ENCODE results near the gene FAAP100.

FAAP100 gene

GRCh38 chr17:81577278-81578000 lies 25.3 kb upstream of the FAAP100 start:
- no peak for DNase-seq (ENCODE audit: low spot score)

- DNase-seq (ENCODE audit: low spot score), result peak; percentile 16
Observed at GRCh38 chr17:81576621-81577277, 24.6 kb upstream of the FAAP100 start.

GRCh38 chr17:81575836-81576235 lies 23.7 kb upstream of the FAAP100 start:
- DNase-seq (ENCODE audit: low spot score), result no peak

- no peak for DNase-seq (ENCODE audit: low spot score)
Observed at GRCh38 chr17:81574643-81574956, 22.4 kb upstream of the FAAP100 start.

GRCh38 chr17:81573794-81574642 lies 21.9 kb upstream of the FAAP100 start:
- no peak for DNase-seq (ENCODE audit: low spot score)

- DNase-seq (ENCODE audit: low spot score), result no peak
Observed at GRCh38 chr17:81572563-81573168, 20.5 kb upstream of the FAAP100 start.

GRCh38 chr17:81570964-81571363 lies 18.8 kb upstream of the FAAP100 start:
- no peak for DNase-seq (ENCODE audit: low spot score)

- no peak for DNase-seq (ENCODE audit: low spot score)
Observed at GRCh38 chr17:81569986-81570514, 17.9 kb upstream of the FAAP100 start.

GRCh38 chr17:81568416-81568815 lies 16.3 kb upstream of the FAAP100 start:
- DNase-seq (ENCODE audit: low spot score), result no peak

- DNase-seq (ENCODE audit: low spot score), result no peak
Observed at GRCh38 chr17:81567191-81567590, 15.0 kb upstream of the FAAP100 start.

- peak; percentile 36 for DNase-seq (ENCODE audit: low spot score)
Observed at GRCh38 chr17:81566461-81567126, 14.4 kb upstream of the FAAP100 start.

- no peak for DNase-seq (ENCODE audit: low spot score)
Observed at GRCh38 chr17:81565231-81565630, 13.1 kb upstream of the FAAP100 start.

- no peak for DNase-seq (ENCODE audit: low spot score)
Observed at GRCh38 chr17:81564778-81565177, 12.6 kb upstream of the FAAP100 start.

- no peak for DNase-seq (ENCODE audit: low spot score)
Observed at GRCh38 chr17:81563861-81564586, 11.9 kb upstream of the FAAP100 start.

GRCh38 chr17:81561494-81561885 lies 9.3 kb upstream of the FAAP100 start:
- no peak for DNase-seq (ENCODE audit: low spot score)

GRCh38 chr17:81558941-81559806 lies 7.0 kb upstream of the FAAP100 start:
- no peak for DNase-seq (ENCODE audit: low spot score)

- no peak for DNase-seq (ENCODE audit: low spot score)
Observed at GRCh38 chr17:81558115-81558468, 5.9 kb upstream of the FAAP100 start.

- DNase-seq (ENCODE audit: low spot score), result no peak
Observed at GRCh38 chr17:81557276-81558114, 5.3 kb upstream of the FAAP100 start.

GRCh38 chr17:81556863-81557262 lies 4.7 kb upstream of the FAAP100 start:
- no peak for DNase-seq (ENCODE audit: low spot score)
